Ovary (tissue), 9 donors: ENCODE data around the gene BRIP1. TPM values are rescaled to one million over a fixed set of nuclear protein-coding genes. Genes with fewer than 3 reads are reported as not detected.

Experiments
- DNase-seq, 5 donors: peaks; one replicate each; pipeline ENCODE4 v3.0.0-alpha.2; 2019 to 2020
- H3K27ac ChIP-seq, 2 donors: fragments of 200-600 bp; one replicate each; pipeline versions ENCODE4 v1.5.1 to v1.8.0; 2019 to 2022
- H3K27me3 ChIP-seq: fragments of 200-600 bp; one replicate; pipeline ENCODE4 v1.8.0; 2022
- H3K36me3 ChIP-seq: fragments of 200-600 bp; sonication (generic); one replicate; pipeline ENCODE4 v1.5.1; 2019
- H3K4me1 ChIP-seq: one replicate; pipeline ENCODE4 v1.8.1; 2013; ENCODE audit warnings: mild to moderate bottlenecking, moderate library complexity; ENCODE audit not compliant: insufficient read depth
- H3K4me3 ChIP-seq: fragments of 200-600 bp; sonication (generic); one replicate; pipeline ENCODE4 v1.5.1; 2017
- H3K9me3 ChIP-seq, 2 donors: fragments of 200-600 bp in 1 of 2; sonication (generic) in 1 of 2; one replicate each; pipeline versions ENCODE4 v1.5.1 to v1.8.1; 2013 to 2019; ENCODE audit warnings: mild to moderate bottlenecking in 1 of 2, moderate library complexity in 1 of 2
- EP300 ChIP-seq: sonication (generic); formaldehyde crosslinking; IDR thresholded peaks from one replicate; pipeline ENCODE4 v1.6.1; 2017; ENCODE audit warnings: antibody characterized with exemption
- POLR2A ChIP-seq: fragments of 450-650 bp; IDR thresholded peaks from one replicate; pipeline ENCODE4 v1.6.1; 2017; ENCODE audit warnings: antibody characterized with exemption, mild to moderate bottlenecking, moderate library complexity
- WGBS, 3 donors: extraction: QIAGEN DNeasy Blood & Tissue Kit in 1 of 3; methylation state at CpG; one replicate each; pipeline versions ENCODE4 v1.1.5 to v1.1.7; 2013 to 2017; 5-methylcytosine and 5-hydroxymethylcytosine counted together
- intact Hi-C, 4 donors: fragments of 100-400 bp; cut with DNase I; formaldehyde crosslinking; loops; one replicate each; pipeline versions ENCODE4 v1.11.0 to v1.15.1; 2022 to 2023
- polyA plus RNA-seq, 2 donors: library from polyadenylated mRNA; stranded (reverse); fragments of 200-250 nt in 1 of 2; fragments of 350-450 nt in 1 of 2; fragmentation: Illumina TruSeq in 1 of 2; extraction: RNeasy Lipid Tissue Mini Kit (QIAGEN cat#74804) in 1 of 2; gene quantifications; one replicate each; pipeline ENCODE4 v1.2.3, GENCODE V29; 2013 to 2014
- total RNA-seq, 7 donors: library from RNA; depleted of rRNA in 2 of 7; stranded (reverse); fragments of >200 nt in 2 of 7; fragmentation: NEBNext Ultra II Directional in 3 of 7; extraction: Animal tissue kit (Norgen Biotek cat#: 25700) in 3 of 7; gene quantifications; one replicate each; pipeline versions ENCODE4 v1.1.0 to v1.2.4, GENCODE V29; 2016 to 2023
- TF ChIP-seq, protein P1 (sequence below), 3 donors: fragments of 450-650 bp in 2 of 3; fragments of 200-600 bp in 1 of 3; IDR thresholded peaks; one replicate each; pipeline versions ENCODE4 v1.5.1 to v1.8.0; 2016 to 2022; ENCODE audit warnings: antibody characterized with exemption in 3 of 3, mild to moderate bottlenecking in 1 of 3
- donor health status: DM: no; HTN: no; CAD: no; lungs with moderate emphysema.
- donor health status: DM: no; HTN: no; CAD: no.
- donor health status: Bipolar disorder and iron deficiency.
- donor health status: DM: yes; HTN: yes; CAD: no.
- donor health status: DM: no; HTN: no; CAD: no.
- donor health status: DM: yes; HTN: yes; CAD: no.

BRIP1 gene
- total and polyA plus RNA-seq, 9 donors = 0.11 to 2.3 (median 1.1) TPM

DNA sequence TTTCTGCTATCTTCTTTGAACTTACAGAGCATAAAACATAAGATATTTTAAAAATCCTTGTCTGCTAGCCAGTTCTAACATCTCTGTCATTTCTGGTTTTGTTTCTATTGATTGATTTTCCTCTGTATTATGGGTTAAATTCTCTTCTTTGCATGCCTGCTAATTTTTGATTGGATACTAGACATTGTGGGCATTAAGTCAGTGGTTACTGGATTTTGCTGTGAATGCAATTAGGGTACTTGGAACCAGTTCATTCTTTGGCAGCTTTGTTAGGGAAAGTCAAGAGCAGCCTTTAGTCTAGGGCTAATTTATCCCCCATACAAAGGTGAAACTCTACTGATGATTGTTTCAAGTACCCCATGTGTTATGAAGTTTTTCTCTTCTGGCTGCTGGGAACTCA, 145.3 kb downstream of the BRIP1 start:
- no peaks in the 10 kb centered on the region for H3K36me3 ChIP-seq
- no peaks in the 10 kb centered on the region for H3K4me1 ChIP-seq
- H3K9me3 ChIP-seq = no peaks in the 10 kb centered on the region
- intact Hi-C loops = no loop called here
- H3K27me3 ChIP-seq = no peaks in the 10 kb centered on the region
- TF ChIP-seq POLR2A = no peak
- no peak for TF ChIP-seq EP300
- TF ChIP-seq, protein P1, sequence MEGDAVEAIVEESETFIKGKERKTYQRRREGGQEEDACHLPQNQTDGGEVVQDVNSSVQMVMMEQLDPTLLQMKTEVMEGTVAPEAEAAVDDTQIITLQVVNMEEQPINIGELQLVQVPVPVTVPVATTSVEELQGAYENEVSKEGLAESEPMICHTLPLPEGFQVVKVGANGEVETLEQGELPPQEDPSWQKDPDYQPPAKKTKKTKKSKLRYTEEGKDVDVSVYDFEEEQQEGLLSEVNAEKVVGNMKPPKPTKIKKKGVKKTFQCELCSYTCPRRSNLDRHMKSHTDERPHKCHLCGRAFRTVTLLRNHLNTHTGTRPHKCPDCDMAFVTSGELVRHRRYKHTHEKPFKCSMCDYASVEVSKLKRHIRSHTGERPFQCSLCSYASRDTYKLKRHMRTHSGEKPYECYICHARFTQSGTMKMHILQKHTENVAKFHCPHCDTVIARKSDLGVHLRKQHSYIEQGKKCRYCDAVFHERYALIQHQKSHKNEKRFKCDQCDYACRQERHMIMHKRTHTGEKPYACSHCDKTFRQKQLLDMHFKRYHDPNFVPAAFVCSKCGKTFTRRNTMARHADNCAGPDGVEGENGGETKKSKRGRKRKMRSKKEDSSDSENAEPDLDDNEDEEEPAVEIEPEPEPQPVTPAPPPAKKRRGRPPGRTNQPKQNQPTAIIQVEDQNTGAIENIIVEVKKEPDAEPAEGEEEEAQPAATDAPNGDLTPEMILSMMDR (IDR thresholded peaks at IDR 0.05) = no peak
- H3K27ac ChIP-seq = no peak overlapping the region
- H3K4me3 ChIP-seq = no peak overlapping the region
- no peak for DNase-seq

DNA sequence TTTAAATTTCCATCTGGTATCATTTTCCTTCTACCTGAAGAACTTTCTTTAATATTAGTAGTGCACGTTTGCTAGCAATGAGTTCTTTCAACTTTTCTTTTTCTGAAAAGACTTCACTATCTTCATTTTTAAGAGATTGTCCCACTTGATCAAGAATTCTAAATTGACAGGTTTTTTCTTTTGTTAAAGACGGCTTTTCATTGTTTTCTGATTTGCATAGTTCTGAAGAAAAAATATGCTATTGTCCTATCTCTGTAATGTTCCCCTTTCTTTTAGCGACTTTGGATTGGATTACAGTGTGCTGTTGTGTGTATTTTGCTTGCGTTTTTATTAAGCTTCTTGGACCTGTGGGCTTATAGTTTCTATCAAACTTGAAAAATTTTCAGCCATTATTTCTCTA, 146.0 kb downstream of the BRIP1 start:
- Histone ChIP-seq H3K4me3 (no peak overlapping the region), H3K9me3 (no peaks in the 10 kb centered on the region)
- WGBS, 3 donors = 96 to 98% (median 98%) methylated on average over 4 of the region's 4 CpGs

DNA sequence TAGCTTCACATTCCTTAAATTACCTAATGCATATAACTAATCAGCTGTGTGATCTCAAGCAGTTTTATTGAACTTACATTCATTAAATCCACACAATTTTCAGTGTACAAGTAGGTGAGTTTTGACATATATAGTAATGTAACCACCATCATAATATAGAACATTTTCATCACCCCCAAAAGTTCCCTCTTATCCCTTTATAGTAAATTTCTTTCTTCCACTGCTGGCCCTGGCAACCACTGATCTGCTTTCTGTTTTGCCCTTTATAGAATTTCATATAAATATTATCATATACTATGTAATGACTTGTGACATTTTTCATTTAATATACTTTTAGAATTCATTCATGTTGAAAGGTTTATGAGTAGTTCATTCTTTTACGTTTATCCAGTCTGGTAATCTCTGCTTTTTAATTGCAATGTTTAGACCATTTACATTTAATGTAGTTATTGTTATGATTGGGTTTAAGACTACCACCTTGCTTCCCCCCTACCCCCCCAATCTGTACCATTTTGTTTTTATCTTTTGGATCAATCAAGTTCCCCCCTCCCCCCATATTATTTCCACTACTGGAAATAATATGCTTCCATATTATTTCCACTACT, 147.0 kb downstream of the BRIP1 start:
- no peak for DNase-seq
- Histone ChIP-seq H3K36me3 (no peaks in the 10 kb centered on the region), H3K4me3 (no peak overlapping the region), H3K9me3 (no peaks in the 10 kb centered on the region), H3K4me1 (no peaks in the 10 kb centered on the region), H3K27ac (no peak overlapping the region), H3K27me3 (no peaks in the 10 kb centered on the region)
- 96 to 100% (median 98%) methylated on average over 1 of the region's 1 CpG for WGBS, 3 donors
- TF ChIP-seq EP300 = no peak
- TF ChIP-seq, protein P1 (IDR thresholded peaks at IDR 0.05) = no peak
- TF ChIP-seq POLR2A = no peak
- intact Hi-C loops = no loop called here

More for the DNA sequence above, 146.0 kb downstream of the BRIP1 start:
- Histone ChIP-seq H3K27ac (no peak overlapping the region), H3K36me3 (no peaks in the 10 kb centered on the region), H3K4me1 (no peaks in the 10 kb centered on the region), H3K27me3 (no peaks in the 10 kb centered on the region)
- no peak for TF ChIP-seq EP300
- TF ChIP-seq POLR2A = no peak
- TF ChIP-seq, protein P1 (IDR thresholded peaks at IDR 0.05) = no peak
- intact Hi-C loops = no loop called here
- DNase-seq = no peak

DNA sequence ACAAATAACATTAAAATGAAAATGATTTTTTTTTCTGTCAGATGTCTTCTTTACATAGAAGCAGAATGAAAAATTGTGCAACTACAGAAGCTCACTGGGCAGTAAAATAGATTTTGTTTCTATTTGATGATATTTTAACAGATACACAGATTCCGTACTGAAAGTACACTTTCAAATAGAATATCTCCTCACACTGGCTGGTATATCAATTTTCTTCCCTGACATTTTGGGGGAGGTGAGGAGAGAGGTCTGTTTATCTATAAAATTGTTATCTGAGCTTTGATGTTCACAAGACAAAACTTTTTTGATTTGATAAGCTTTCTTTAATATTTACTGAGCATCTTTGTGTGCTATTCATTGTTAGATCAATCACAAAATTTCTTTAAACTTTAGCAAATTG, 148.0 kb downstream of the BRIP1 start:
- H3K36me3 ChIP-seq = no peaks in the 10 kb centered on the region
- no peak overlapping the region for H3K4me3 ChIP-seq
- intact Hi-C loops = no loop called here
- H3K4me1 ChIP-seq = no peaks in the 10 kb centered on the region
- H3K27ac ChIP-seq = no peak overlapping the region
- H3K27me3 ChIP-seq = no peaks in the 10 kb centered on the region
- no peak for TF ChIP-seq EP300
- no peak for TF ChIP-seq POLR2A
- TF ChIP-seq, protein P1 (IDR thresholded peaks at IDR 0.05) = no peak
- DNase-seq = no peak
- 97 to 100% (median 98%) methylated on average over 1 of the region's 1 CpG for WGBS, 3 donors
- no peaks in the 10 kb centered on the region for H3K9me3 ChIP-seq
